Colonic mucosa (tissue), 4 donors: ENCODE measurements around the gene CDC20B. TPM values are rescaled to one million over a fixed set of nuclear protein-coding genes. Genes with fewer than 3 reads are reported as not detected.

ENCODE experiments used
- DNase-seq: peaks from one replicate; pipeline ENCODE4 v3.0.0-alpha.2; 2020
- H3K27ac ChIP-seq: fragments of 200-600 bp; one replicate; pipeline ENCODE4 v1.8.0; 2021
- H3K27me3 ChIP-seq: fragments of 200-600 bp; one replicate; pipeline ENCODE4 v1.8.0; 2021
- H3K36me3 ChIP-seq: fragments of 200-600 bp; one replicate; pipeline ENCODE4 v1.8.0; 2021
- H3K4me1 ChIP-seq: fragments of 200-600 bp; one replicate; pipeline ENCODE4 v1.8.0; 2021; ENCODE audit warnings: mild to moderate bottlenecking
- H3K4me3 ChIP-seq: fragments of 200-600 bp; one replicate; pipeline ENCODE4 v1.8.0; 2021
- H3K9ac ChIP-seq, 2 donors: one replicate each; pipeline ENCODE4 v1.7.0; 2013; ENCODE audit warnings: control low read depth in 2 of 2, low read depth in 2 of 2, low read length in 2 of 2
- H3K9me3 ChIP-seq: fragments of 200-600 bp; one replicate; pipeline ENCODE4 v1.8.0; 2021
- intact Hi-C: fragments of 100-400 bp; cut with DNase I; formaldehyde crosslinking; loops from one replicate; pipeline ENCODE4 v1.14.1; 2022
- total RNA-seq, 2 donors: library from RNA; stranded (reverse); fragmentation: NEBNext Ultra II Directional in 1 of 2; extraction: Animal tissue kit (Norgen Biotek cat#: 25700) in 1 of 2; gene quantifications; one replicate each; pipeline ENCODE4 v1.2.1, GENCODE V29; 2021
- TF ChIP-seq, protein P1 (sequence below): fragments of 200-600 bp; IDR thresholded peaks from one replicate; pipeline ENCODE4 v1.8.0; 2022; ENCODE audit warnings: antibody characterized with exemption, mild to moderate bottlenecking
- donor health status: healthy.
- donor health status: DM: no; HTN: no; CAD: no.
- donor health status: DM: no; HTN: no; CAD: no.

The CDC20B gene
- total RNA-seq, 2 donors from 2014 or later, result not detected

DNA sequence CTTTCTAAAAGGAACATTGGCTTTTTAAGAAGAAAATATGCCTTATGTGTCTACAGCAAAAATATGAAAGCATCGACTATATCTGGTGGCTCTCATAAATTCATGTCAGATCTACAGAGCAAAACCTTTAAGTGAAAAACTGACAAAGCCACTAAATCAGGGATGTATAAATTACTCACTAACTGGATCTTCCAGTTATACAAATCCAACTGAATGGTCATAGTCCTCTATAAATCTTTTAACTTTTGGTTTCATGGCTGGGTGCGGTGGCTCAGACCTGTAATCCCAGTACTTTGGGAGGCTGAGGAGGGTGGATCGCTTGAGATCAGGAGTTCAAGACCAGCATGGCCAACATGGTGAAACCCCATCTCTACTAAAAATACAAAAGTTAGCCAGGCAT lies 99.8 kb downstream of the CDC20B start:
- H3K9me3 ChIP-seq, result no peaks in the 10 kb centered on the region
- TF ChIP-seq, protein P1, sequence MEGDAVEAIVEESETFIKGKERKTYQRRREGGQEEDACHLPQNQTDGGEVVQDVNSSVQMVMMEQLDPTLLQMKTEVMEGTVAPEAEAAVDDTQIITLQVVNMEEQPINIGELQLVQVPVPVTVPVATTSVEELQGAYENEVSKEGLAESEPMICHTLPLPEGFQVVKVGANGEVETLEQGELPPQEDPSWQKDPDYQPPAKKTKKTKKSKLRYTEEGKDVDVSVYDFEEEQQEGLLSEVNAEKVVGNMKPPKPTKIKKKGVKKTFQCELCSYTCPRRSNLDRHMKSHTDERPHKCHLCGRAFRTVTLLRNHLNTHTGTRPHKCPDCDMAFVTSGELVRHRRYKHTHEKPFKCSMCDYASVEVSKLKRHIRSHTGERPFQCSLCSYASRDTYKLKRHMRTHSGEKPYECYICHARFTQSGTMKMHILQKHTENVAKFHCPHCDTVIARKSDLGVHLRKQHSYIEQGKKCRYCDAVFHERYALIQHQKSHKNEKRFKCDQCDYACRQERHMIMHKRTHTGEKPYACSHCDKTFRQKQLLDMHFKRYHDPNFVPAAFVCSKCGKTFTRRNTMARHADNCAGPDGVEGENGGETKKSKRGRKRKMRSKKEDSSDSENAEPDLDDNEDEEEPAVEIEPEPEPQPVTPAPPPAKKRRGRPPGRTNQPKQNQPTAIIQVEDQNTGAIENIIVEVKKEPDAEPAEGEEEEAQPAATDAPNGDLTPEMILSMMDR, result no peak
- no peaks in the 10 kb centered on the region for H3K27me3 ChIP-seq
- DNase-seq, result no peak
- H3K27ac ChIP-seq, result no peak overlapping the region
- no peak overlapping the region for H3K4me3 ChIP-seq
- no peaks in the 10 kb centered on the region for H3K36me3 ChIP-seq
- H3K9ac ChIP-seq, result no peak overlapping the region
- H3K4me1 ChIP-seq, result no peaks in the 10 kb centered on the region
- intact Hi-C loops, result no loop called here

DNA sequence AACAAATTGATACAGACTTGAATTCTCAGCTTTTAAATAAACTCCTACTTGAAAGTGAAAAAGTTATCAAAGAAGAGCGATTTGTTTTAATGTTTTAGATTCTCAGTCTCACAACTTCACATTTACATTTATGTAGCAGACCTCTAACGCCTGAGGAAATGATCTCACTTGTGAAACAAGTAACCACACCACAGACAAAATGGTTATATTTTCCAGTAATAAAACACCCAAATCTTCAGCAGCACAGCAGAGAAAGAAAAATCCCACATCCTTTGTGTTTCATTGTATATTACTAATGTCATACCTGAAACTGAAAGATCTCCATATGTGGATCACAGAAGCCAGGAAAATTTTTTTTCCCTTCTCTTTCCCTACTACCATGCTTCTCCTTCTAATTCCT lies 100.3 kb downstream of the CDC20B start:
- Histone ChIP-seq H3K4me3 (no peak overlapping the region), H3K9ac (no peak overlapping the region), H3K9me3 (no peaks in the 10 kb centered on the region), H3K36me3 (no peaks in the 10 kb centered on the region), H3K27ac (no peak overlapping the region), H3K27me3 (no peaks in the 10 kb centered on the region), H3K4me1 (no peaks in the 10 kb centered on the region)
- intact Hi-C loops, result no loop called here
- TF ChIP-seq, protein P1, result no peak
- no peak for DNase-seq

GRCh38 chr5:55071413-55071812 lies 101.6 kb downstream of the CDC20B start:
- Histone ChIP-seq H3K9ac (no peak overlapping the region), H3K4me1 (no peaks in the 10 kb centered on the region), H3K27me3 (no peaks in the 10 kb centered on the region), H3K27ac (no peak overlapping the region), H3K9me3 (no peaks in the 10 kb centered on the region), H3K36me3 (no peaks in the 10 kb centered on the region), H3K4me3 (no peak overlapping the region)
- intact Hi-C loops, result no loop called here
- TF ChIP-seq, protein P1, result no peak
- no peak for DNase-seq

DNA sequence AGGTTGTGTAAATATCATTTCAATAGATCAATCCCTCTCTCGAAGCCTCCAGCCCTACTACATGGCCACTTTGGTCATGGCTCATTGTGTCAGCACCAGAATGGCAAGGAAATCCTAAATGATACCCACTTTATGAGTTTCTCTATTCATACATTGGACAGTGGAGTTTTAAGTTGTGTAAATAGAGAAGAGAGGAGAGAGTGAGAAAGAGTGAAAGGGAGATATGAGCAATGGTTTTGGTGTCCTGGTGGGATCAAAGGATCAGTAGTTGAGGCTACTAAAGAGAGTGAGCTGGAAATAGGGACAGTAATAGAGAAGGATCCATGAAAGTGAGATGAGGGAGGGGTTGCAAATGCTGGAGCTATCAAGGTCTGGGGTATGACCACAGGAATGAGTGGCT lies 102.0 kb downstream of the CDC20B start:
- H3K27ac ChIP-seq, result no peak overlapping the region
- no peak for DNase-seq
- no peaks in the 10 kb centered on the region for H3K4me1 ChIP-seq
- intact Hi-C loops, result no loop called here
- H3K9ac ChIP-seq, result no peak overlapping the region
- H3K36me3 ChIP-seq, result no peaks in the 10 kb centered on the region
- H3K27me3 ChIP-seq, result no peaks in the 10 kb centered on the region
- no peak overlapping the region for H3K4me3 ChIP-seq
- TF ChIP-seq, protein P1, result no peak
- H3K9me3 ChIP-seq, result no peaks in the 10 kb centered on the region

GRCh38 chr5:55066277-55066676 lies 106.7 kb downstream of the CDC20B start:
- no peak overlapping the region for H3K4me3 ChIP-seq
- TF ChIP-seq, protein P1, result no peak
- H3K27me3 ChIP-seq, result no peaks in the 10 kb centered on the region
- no peaks in the 10 kb centered on the region for H3K36me3 ChIP-seq
- no peaks in the 10 kb centered on the region for H3K4me1 ChIP-seq
- H3K9ac ChIP-seq, result no peak overlapping the region
- no peak for DNase-seq
- no peak overlapping the region for H3K27ac ChIP-seq
- no peaks in the 10 kb centered on the region for H3K9me3 ChIP-seq
- intact Hi-C loops, result no loop called here

DNA sequence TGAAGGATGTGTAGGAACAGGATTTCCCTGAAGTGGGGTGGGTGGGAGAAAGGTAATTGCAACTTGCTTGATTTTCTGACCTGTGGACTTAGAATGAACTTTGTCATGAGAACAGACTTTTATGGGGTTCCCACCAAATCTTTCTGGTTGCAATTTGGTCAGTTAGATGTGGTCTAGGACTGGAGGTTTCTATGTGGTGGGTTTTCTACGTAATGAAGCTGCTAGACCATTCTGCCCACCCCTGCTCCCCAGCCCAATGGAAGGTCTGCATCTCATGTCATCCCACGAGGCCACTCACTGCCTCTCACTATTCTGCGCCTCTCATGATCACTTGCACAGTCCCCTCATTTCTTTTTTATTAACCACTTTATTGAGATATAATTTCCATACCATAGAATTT lies 108.5 kb downstream of the CDC20B start:
- DNase-seq, result no peak
- TF ChIP-seq, protein P1, result no peak
- Histone ChIP-seq H3K27me3 (no peaks in the 10 kb centered on the region), H3K9ac (no peak overlapping the region), H3K9me3 (no peaks in the 10 kb centered on the region), H3K4me3 (no peak overlapping the region), H3K4me1 (no peaks in the 10 kb centered on the region), H3K36me3 (no peaks in the 10 kb centered on the region), H3K27ac (no peak overlapping the region)
- intact Hi-C loops, result no loop called here
